ENCODE measurements around the gene BCAS1.

- TF ChIP-seq CTCF (tag by site-specific recombination; IDR thresholded peaks at IDR 0.05) (no peak), HOXA7 (CRISPR knock-in tag; IDR thresholded peaks at IDR 0.05; ENCODE audit: borderline replicate concordance) (no peak), ZNF530 (tag by site-specific recombination; IDR thresholded peaks at IDR 0.05; ENCODE audit: low read depth) (no peak), TCF7L2 (IDR thresholded peaks at IDR 0.05; ENCODE audit: borderline replicate concordance, low read depth, low read length) (no peak)
Measured at GRCh38 chr20:54079652-54080051, 9.3 kb upstream of the BCAS1 start.

Data from HEK293 (cell line).